ENCODE results near the gene SCLT1.

Gene SCLT1

DNA sequence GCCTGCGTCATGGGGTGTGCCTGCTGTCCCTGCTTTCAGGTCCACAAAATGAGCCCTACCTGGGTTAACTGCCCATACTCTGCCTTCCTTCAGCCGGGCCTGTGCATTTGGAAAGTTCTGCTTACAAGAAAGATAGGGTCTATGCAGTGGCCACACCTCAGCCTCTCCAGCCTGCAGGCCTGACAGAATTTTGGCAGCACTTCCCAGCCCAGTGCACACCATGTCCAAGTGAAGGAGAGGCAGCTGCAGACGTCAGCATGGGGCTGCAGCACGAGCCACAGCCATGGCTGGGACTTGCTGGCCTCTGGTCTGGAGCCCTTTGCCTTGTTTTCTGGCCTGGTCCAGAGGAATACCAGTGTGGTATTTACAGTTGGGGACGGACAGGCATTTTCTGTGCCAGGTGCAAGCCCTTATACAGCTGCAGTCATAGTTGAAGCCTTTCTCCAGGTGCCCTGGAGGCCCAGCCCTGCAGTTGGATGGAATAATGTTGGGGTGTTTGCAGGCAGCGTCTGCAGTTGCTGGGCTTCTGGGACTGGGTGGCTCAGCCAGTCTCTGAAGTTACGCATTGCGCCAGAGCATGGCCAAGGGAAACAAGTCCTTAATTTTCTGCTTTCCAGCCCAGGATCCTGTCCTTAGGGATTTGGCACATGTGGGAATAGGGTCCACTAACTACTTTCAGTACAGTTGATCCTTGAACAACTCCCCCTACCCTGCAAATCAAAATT is 257.7 kb downstream of the SCLT1 start:
- DNase-seq, result no peak

All from NCI-H1105 (cell line).